ENCODE measurements around the gene ITGA2. TPM values are rescaled to one million over a fixed set of nuclear protein-coding genes. Genes with fewer than 3 reads are reported as not detected.

The ITGA2 gene
- total and polyA plus RNA-seq, 2 of the 8 experiments (the other 6 are each of a cell fraction or from before 2014, with no cell fraction given) = 1.4 to 7.7 TPM

DNA sequence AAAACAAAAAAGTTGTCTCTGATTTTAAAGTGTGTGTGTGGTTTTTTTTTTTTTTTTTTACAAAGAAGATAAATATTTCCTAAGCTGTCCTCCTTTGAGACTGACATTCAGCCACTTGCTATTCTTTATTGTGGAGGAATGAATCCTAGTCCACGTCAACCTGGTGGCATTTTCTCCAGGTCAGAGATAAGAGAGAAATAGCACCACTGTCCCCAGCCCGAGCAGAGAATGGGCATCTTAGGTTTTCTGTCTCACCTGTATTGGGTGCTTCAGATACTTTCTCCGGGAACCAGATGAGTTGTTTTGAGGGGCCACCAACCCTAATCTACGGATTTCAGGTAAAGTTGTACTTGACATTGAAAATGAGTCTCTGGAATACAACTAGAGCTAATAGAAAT lies 1.4 kb downstream of the ITGA2 start:
- Histone ChIP-seq H3K4me2 (ENCODE audit: insufficient read depth in 1 of 2, low read depth in 2 of 2, low read length in 2 of 2) (peak overlapping the region; percentile 88 to 95; a peak in 3 of 4 replicates), H4K91ac (replicated peaks; ENCODE audit: insufficient read length, low read length) (no peak overlapping the region), H3K79me2 (ENCODE audit: control insufficient read depth in 1 of 2, insufficient read depth in 2 of 2, low read length in 2 of 2) (no peaks in the 10 kb centered on the region), H2BK20ac (ENCODE audit: low read length) (no peak overlapping the region), H3K36me3 (ENCODE audit: control insufficient read depth in 2 of 4, insufficient read depth in 4 of 4, low read length in 3 of 4) (no peaks in the 10 kb centered on the region; a peak in 1 of 8 replicates), H4K5ac (ENCODE audit: insufficient read length, low read depth, low read length) (no peak overlapping the region), H3K27ac (ENCODE audit: low read depth, low read length) (no peak overlapping the region), H3K9ac (replicated peaks in 1 of 4; ENCODE audit: extremely low read depth in 1 of 4, low read depth in 3 of 4, low read length in 3 of 4) (no peak overlapping the region; a peak in 1 of 7 replicates), H3K56ac (replicated peaks; ENCODE audit: insufficient read length, low read depth, low read length) (no peak overlapping the region), H4K8ac (ENCODE audit: extremely low read depth, insufficient read depth, low read length) (no peak overlapping the region), H2AK5ac (ENCODE audit: low read depth, low read length) (no peak overlapping the region), H3K23ac (ENCODE audit: insufficient read length) (no peak overlapping the region), H2BK120ac (replicated peaks; ENCODE audit: low read depth, low read length) (no peak overlapping the region), H2BK15ac (ENCODE audit: low read length) (no peak overlapping the region), H3K4ac (replicated peaks; ENCODE audit: insufficient read length, low read depth, low read length) (no peak overlapping the region), H3K18ac (ENCODE audit: extremely low read depth, low read length) (no peak overlapping the region), H3K14ac (ENCODE audit: insufficient read length) (no peak overlapping the region), H3K79me1 (ENCODE audit: low read depth, low read length) (no peaks in the 10 kb centered on the region), H3K4me3 (ENCODE audit: extremely low read depth in 1 of 4, insufficient read depth in 2 of 4, low read depth in 3 of 4, low read length in 4 of 4) (peak overlapping the region; percentile 77 to 92 (median 88); a peak in 6 of 8 replicates), H2BK5ac (ENCODE audit: low read depth, low read length) (no peak overlapping the region), H3K23me2 (ENCODE audit: low read depth, low read length) (peaks cover 15% of the 10 kb centered on the region), H3K27me3 (replicated peaks in 1 of 4; ENCODE audit: control insufficient read depth in 3 of 4, extremely low read depth in 1 of 4, insufficient read depth in 3 of 4, low read length in 3 of 4) (peaks cover 0 to 13% (median 10%) of the 10 kb centered on the region in 4 experiments; a peak in 4 of 7 replicates), H3K4me1 (replicated peaks in 1 of 4; ENCODE audit: control insufficient read depth in 3 of 4, insufficient read depth in 4 of 4, low read length in 3 of 4) (no peaks in the 10 kb centered on the region; a peak in 1 of 7 replicates), H3K9me3 (ENCODE audit: insufficient read depth in 2 of 2, low read depth in 1 of 2, low read length in 1 of 2) (no peaks in the 10 kb centered on the region), H4K20me1 (replicated peaks in 1 of 2; ENCODE audit: control insufficient read depth in 1 of 2, insufficient read depth in 2 of 2, low read length in 2 of 2) (no peaks in the 10 kb centered on the region), H2BK12ac (ENCODE audit: low read depth, low read length) (no peak overlapping the region), H2AFZ (ENCODE audit: low read length) (no peak overlapping the region)
- ChIA-PET CTCF (ENCODE audit: partially characterized antibody) (interaction anchor here (0.5 to 6.5 kb wide), 9 partner anchors 8 to 125 kb away, joined by 3 to 44 read pairs (median 5); no protein-coding TSS in a partner anchor), POLR2A (ENCODE audit: partially characterized antibody) (interaction anchor here (0.7 kb wide), 1 partner anchor 27 kb away, joined by 3 read pairs; no protein-coding TSS in a partner anchor)
- 76% methylated on average over 4 of the region's 4 CpGs; no CpG with 5 or more reads in 1 of the 2 experiments for WGBS, 2 experiments (ENCODE audit: extremely low coverage in 1 of 2, insufficient coverage in 1 of 2, insufficient read length in 1 of 2, insufficient replicate concordance in 2 of 2, low coverage in 1 of 2, low lambda C conversion rate in 2 of 2, missing lambda C conversion rate in 1 of 2)
- TF ChIP-seq KDM5A (IDR thresholded peaks at IDR 0.05; ENCODE audit: low read length) (no peak), SIRT6 (IDR thresholded peaks at IDR 0.05; ENCODE audit: low read length) (no peak), BCL11A (IDR thresholded peaks at IDR 0.05; ENCODE audit: low read depth in 2 of 2, low read length in 2 of 2) (no peak), EGR1 (IDR thresholded peaks at IDR 0.05; ENCODE audit: borderline replicate concordance, low read depth, low read length) (no peak), RNF2 (IDR thresholded peaks at IDR 0.05; ENCODE audit: borderline replicate concordance, low read depth, low read length, missing control alignments, poor library complexity, severe bottlenecking) (no peak)
- DNase-seq (ENCODE audit: low read depth in 1 of 2, low spot score in 2 of 2) = no peak
- FAIRE-seq = no peak

All from H1 (cell line).